Measurements from ENCODE around the gene IMPA2.

- no peak for TF ChIP-seq CTCF (IDR thresholded peaks at IDR 0.05)
- TF ChIP-seq EZH2 (IDR thresholded peaks at IDR 0.05), result no peak
- no peak for TF ChIP-seq EZH2phosphoT487 (IDR thresholded peaks at IDR 0.05)
Observed at GRCh38 chr18:11986061-11986460, 4.8 kb downstream of the IMPA2 start.

All from neural progenitor cell (in vitro differentiated cells).